Measurements from ENCODE around the gene TMEM117. TPM values are rescaled to one million over a fixed set of nuclear protein-coding genes. Genes with fewer than 3 reads are reported as not detected.
"Not testable (repeated sequence)": the region's sequence is repeated elsewhere in the genome, so short reads cannot be mapped to it uniquely, and the experiment has no call there.

Gene TMEM117
- total RNA-seq, 2 donors from 2014 or later, result 2.8 to 4.2 TPM

DNA sequence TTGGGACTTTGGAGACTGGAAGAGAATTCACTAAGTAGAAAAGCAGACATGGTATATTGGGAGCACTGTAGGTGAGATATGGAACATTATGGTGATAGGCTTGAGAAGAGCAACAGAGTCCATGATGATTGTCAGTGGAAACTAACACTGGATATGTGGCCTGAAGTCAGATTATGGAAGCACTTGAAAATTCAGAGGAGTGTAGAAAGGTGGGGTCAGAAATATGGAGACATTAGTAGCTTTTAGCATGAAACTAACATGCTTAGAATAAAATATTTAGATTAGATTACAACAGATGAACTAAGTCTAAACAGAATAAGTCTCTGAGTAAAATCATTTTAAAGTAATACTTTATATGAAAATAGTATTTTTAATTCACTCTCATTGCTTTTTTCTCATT lies 499.1 kb downstream of the TMEM117 start:
- no peaks in the 10 kb centered on the region for H3K4me1 Mint-ChIP-seq
- no peaks in the 10 kb centered on the region for H3K27me3 Mint-ChIP-seq
- no peak for ATAC-seq (replicated peaks)
- H3K9me3 Mint-ChIP-seq, result peaks cover 3% of the 10 kb centered on the region
- no peak overlapping the region for H3K4me3 Mint-ChIP-seq
- no peaks in the 10 kb centered on the region for H3K36me3 Mint-ChIP-seq (ENCODE audit: low read depth)
- no peak overlapping the region for H3K27ac Mint-ChIP-seq

DNA sequence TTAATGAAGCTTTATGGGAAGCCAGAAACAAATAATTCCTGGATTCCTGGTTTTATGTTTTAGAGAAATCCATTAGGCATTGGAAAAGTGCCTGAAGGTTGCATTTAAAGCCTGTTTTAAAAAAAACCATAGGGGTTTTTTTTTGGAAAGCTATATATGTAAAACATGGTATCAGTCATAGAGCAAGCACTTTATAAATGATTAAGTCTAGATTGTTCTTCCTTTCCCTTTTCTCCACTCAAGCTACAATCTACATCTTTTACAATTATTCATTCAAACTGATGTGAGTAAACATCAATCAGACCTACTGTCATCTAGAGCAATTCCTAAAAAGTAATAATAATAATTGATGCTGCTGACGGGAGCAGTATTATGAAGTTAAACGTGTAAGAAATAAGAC lies 500.7 kb downstream of the TMEM117 start:
- Mint-ChIP-seq H3K9me3 (peaks cover 3% of the 10 kb centered on the region), H3K4me3 (no peak overlapping the region), H3K27ac (no peak overlapping the region), H3K4me1 (no peaks in the 10 kb centered on the region), H3K36me3 (ENCODE audit: low read depth) (no peaks in the 10 kb centered on the region), H3K27me3 (no peaks in the 10 kb centered on the region)
- no peak for ATAC-seq (replicated peaks)

DNA sequence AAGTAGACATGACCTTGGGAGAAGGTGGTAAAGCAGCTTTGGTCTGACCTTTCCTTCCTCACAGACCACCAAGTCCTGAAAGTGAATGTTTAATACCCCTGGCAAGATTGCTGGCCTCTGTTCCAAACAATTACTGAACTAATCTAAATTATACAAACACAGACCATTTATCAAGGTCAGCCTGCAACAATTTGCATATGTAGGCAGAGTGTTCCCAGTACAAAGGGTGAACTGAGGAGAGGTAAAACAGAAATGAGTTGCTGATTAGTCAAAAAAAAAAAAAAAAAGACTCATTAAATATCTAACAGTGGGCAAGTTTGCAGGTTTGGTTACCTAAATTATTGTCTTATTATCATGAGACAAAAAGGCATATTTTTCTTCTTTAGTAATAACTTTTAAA lies 506.5 kb downstream of the TMEM117 start:
- Mint-ChIP-seq H3K27ac (no peak overlapping the region), H3K36me3 (ENCODE audit: low read depth) (no peaks in the 10 kb centered on the region), H3K4me3 (no peak overlapping the region), H3K4me1 (peaks cover 5% of the 10 kb centered on the region), H3K9me3 (no peaks in the 10 kb centered on the region), H3K27me3 (no peaks in the 10 kb centered on the region)
- no peak for ATAC-seq (replicated peaks)

- Mint-ChIP-seq H3K4me1 (peaks cover 5% of the 10 kb centered on the region), H3K27ac (no peak overlapping the region), H3K27me3 (no peaks in the 10 kb centered on the region), H3K36me3 (ENCODE audit: low read depth) (no peaks in the 10 kb centered on the region), H3K9me3 (no peaks in the 10 kb centered on the region), H3K4me3 (no peak overlapping the region)
- no peak for ATAC-seq (replicated peaks)
Observed at GRCh38 chr12:44347145-44347544, 511.3 kb downstream of the TMEM117 start.

- Mint-ChIP-seq H3K36me3 (ENCODE audit: low read depth) (no peaks in the 10 kb centered on the region), H3K4me3 (no peak overlapping the region), H3K4me1 (no peaks in the 10 kb centered on the region), H3K27ac (no peak overlapping the region), H3K9me3 (no peaks in the 10 kb centered on the region), H3K27me3 (no peaks in the 10 kb centered on the region)
- ATAC-seq (replicated peaks), result no peak
Observed at GRCh38 chr12:44357494-44357893, 521.6 kb downstream of the TMEM117 start.

- Mint-ChIP-seq H3K36me3 (ENCODE audit: low read depth) (no peaks in the 10 kb centered on the region), H3K4me1 (no peaks in the 10 kb centered on the region), H3K4me3 (no peak overlapping the region), H3K27ac (no peak overlapping the region), H3K9me3 (no peaks in the 10 kb centered on the region), H3K27me3 (no peaks in the 10 kb centered on the region)
- ATAC-seq (replicated peaks), result no peak
Observed at GRCh38 chr12:44358636-44359035, 522.8 kb downstream of the TMEM117 start.

DNA sequence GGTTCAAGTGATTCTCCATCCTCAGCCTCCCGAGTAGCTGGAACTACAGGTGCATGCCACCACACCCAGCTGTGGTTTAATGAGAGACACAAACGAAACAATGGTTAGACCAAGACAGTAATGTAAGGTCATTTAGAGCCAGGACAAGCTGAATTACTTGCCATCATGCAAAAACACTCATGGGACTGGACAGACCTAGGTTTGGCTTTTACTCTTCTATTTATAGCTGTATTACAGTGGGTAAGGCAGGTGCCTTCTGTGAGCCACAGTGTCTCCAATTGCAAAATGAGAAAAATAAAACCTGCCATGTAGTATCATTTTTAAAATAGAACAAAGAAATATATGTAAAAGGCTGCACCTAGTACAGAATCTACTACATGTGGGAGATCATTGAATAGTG lies 527.1 kb downstream of the TMEM117 start:
- Mint-ChIP-seq H3K36me3 (ENCODE audit: low read depth) (no peaks in the 10 kb centered on the region), H3K4me1 (no peaks in the 10 kb centered on the region), H3K9me3 (no peaks in the 10 kb centered on the region), H3K4me3 (no peak overlapping the region), H3K27me3 (no peaks in the 10 kb centered on the region), H3K27ac (no peak overlapping the region)
- ATAC-seq (replicated peaks), result no peak

DNA sequence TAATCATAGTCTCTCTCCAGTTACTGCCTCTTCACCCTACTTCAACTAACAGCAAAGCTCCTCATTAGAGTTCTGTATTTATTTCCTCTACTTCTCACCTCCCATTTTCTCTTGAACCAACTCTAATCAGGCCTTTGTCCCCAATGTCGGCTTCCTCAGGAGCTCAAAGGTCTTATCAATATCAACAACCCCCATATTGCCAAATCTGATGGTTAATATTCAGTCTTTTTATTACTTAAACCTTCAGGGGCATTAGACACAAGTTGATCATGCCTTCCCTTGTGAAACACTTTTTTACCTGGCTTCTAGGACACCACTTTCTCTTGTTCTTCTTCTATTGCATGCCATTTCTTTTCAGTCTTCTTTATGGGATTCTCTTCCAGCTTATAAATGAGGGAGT lies 531.3 kb downstream of the TMEM117 start:
- Mint-ChIP-seq H3K27ac (no peak overlapping the region), H3K4me3 (no peak overlapping the region), H3K27me3 (no peaks in the 10 kb centered on the region), H3K4me1 (no peaks in the 10 kb centered on the region), H3K36me3 (ENCODE audit: low read depth) (no peaks in the 10 kb centered on the region), H3K9me3 (no peaks in the 10 kb centered on the region)
- no peak for ATAC-seq (replicated peaks)

- Mint-ChIP-seq H3K27me3 (no peaks in the 10 kb centered on the region), H3K36me3 (ENCODE audit: low read depth) (no peaks in the 10 kb centered on the region), H3K4me3 (no peak overlapping the region), H3K9me3 (no peaks in the 10 kb centered on the region), H3K27ac (no peak overlapping the region), H3K4me1 (no peaks in the 10 kb centered on the region)
- no peak for ATAC-seq (replicated peaks)
Observed at GRCh38 chr12:44367916-44368315, 532.0 kb downstream of the TMEM117 start.

- no peak for ATAC-seq (replicated peaks)
- H3K4me1 Mint-ChIP-seq, result no peaks in the 10 kb centered on the region
Observed at GRCh38 chr12:44369998-44370397, 534.1 kb downstream of the TMEM117 start.

DNA sequence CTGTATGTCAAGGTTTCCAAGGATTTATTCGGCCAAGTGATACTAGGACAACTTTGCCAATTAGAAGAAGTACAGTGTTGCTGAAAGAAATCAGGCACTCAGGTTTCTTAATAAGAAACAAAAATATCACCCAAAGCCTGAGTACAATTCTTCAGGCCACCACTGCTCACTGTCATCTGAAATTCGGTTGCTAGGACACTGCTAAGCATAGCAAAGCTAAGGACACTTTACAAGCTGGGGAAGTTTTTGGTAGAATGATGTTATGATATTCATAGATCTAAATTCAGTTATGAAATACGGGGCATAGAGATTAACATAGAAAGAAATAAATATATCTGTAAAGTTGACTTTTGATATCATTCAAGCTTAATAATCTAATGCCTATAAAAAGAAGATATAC lies 535.1 kb downstream of the TMEM117 start:
- ATAC-seq (replicated peaks), result no peak
- no peaks in the 10 kb centered on the region for H3K27me3 Mint-ChIP-seq
- H3K36me3 Mint-ChIP-seq (ENCODE audit: low read depth), result no peaks in the 10 kb centered on the region
- no peak overlapping the region for H3K27ac Mint-ChIP-seq
- no peaks in the 10 kb centered on the region for H3K4me1 Mint-ChIP-seq
- no peak overlapping the region for H3K4me3 Mint-ChIP-seq
- no peaks in the 10 kb centered on the region for H3K9me3 Mint-ChIP-seq

More at GRCh38 chr12:44369998-44370397, 534.1 kb downstream of the TMEM117 start:
- Mint-ChIP-seq H3K27ac (no peak overlapping the region), H3K4me3 (no peak overlapping the region), H3K9me3 (no peaks in the 10 kb centered on the region), H3K36me3 (ENCODE audit: low read depth) (no peaks in the 10 kb centered on the region), H3K27me3 (no peaks in the 10 kb centered on the region)

DNA sequence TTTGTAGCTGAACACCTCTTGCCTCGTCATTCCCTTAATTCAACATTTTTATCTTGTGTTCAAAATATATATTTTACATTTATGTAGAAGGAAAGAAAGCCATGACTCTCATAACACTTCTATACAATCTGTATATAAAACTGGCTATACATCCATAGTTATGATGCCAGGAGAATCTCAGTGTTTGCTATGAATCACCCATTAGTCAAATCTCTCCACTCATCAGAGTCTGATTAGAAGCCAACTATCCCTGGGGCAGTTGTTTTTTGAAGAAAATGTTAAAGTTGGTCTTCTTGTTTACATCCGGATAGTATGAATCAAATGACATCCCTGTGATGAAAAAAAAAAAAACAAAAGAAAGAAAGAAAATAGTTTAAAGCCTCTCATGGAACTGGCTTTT lies 536.4 kb downstream of the TMEM117 start:
- Mint-ChIP-seq H3K36me3 (ENCODE audit: low read depth) (no peaks in the 10 kb centered on the region), H3K27ac (no peak overlapping the region), H3K4me1 (no peaks in the 10 kb centered on the region), H3K27me3 (no peaks in the 10 kb centered on the region), H3K4me3 (no peak overlapping the region), H3K9me3 (no peaks in the 10 kb centered on the region)
- no peak for ATAC-seq (replicated peaks)

- no peaks in the 10 kb centered on the region for H3K4me1 Mint-ChIP-seq
- no peak overlapping the region for H3K27ac Mint-ChIP-seq
- no peak overlapping the region for H3K4me3 Mint-ChIP-seq
- no peaks in the 10 kb centered on the region for H3K9me3 Mint-ChIP-seq
- no peaks in the 10 kb centered on the region for H3K36me3 Mint-ChIP-seq (ENCODE audit: low read depth)
- ATAC-seq (replicated peaks), result no peak
- no peaks in the 10 kb centered on the region for H3K27me3 Mint-ChIP-seq
Observed at GRCh38 chr12:44375694-44376093, 539.8 kb downstream of the TMEM117 start.

GRCh38 chr12:44377443-44378187 lies 541.7 kb downstream of the TMEM117 start:
- H3K27ac Mint-ChIP-seq, result no peak overlapping the region
- H3K27me3 Mint-ChIP-seq, result no peaks in the 10 kb centered on the region
- no peaks in the 10 kb centered on the region for H3K4me1 Mint-ChIP-seq

GRCh38 chr12:44379113-44379512 lies 543.2 kb downstream of the TMEM117 start:
- H3K27ac Mint-ChIP-seq; H3K27me3 Mint-ChIP-seq; H3K9me3 Mint-ChIP-seq; H3K36me3 Mint-ChIP-seq (ENCODE audit: low read depth); ATAC-seq (replicated peaks); H3K4me1 Mint-ChIP-seq; H3K4me3 Mint-ChIP-seq: not testable (repeated sequence)

More at GRCh38 chr12:44377443-44378187, 541.7 kb downstream of the TMEM117 start:
- no peak for ATAC-seq (replicated peaks)
- H3K36me3 Mint-ChIP-seq (ENCODE audit: low read depth), result no peaks in the 10 kb centered on the region
- no peaks in the 10 kb centered on the region for H3K9me3 Mint-ChIP-seq
- no peak overlapping the region for H3K4me3 Mint-ChIP-seq

DNA sequence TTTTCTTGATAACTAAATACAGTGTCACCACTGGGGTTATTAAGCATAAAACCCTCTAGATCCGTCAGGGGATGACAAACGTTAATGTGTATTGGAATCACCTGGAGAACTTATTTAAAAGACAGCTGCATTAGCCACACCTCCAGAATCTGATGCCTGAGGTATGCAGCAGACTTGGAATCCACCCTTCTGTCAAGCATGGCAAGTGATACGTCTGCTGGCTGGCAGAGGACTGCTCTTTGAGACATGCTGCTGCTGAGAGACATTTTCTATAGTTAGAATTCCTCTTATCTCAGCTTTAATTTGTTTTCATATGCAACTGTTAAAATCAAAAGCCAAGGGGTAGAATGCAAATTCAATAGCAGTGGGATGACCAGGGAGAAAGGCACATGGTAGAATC lies 544.0 kb downstream of the TMEM117 start:
- H3K27me3 Mint-ChIP-seq, result no peaks in the 10 kb centered on the region
- no peaks in the 10 kb centered on the region for H3K36me3 Mint-ChIP-seq (ENCODE audit: low read depth)
- no peak overlapping the region for H3K4me3 Mint-ChIP-seq
- no peaks in the 10 kb centered on the region for H3K9me3 Mint-ChIP-seq
- H3K27ac Mint-ChIP-seq, result no peak overlapping the region
- no peaks in the 10 kb centered on the region for H3K4me1 Mint-ChIP-seq
- no peak for ATAC-seq (replicated peaks)
